ACC112 (cell line): ENCODE measurements around the gene SCUBE3.

ENCODE experiments used
- H2AFZ ChIP-seq: fragments of 200-600 bp; sonication (generic); one replicate; pipeline ENCODE4 v1.6.0; 2017; ENCODE audit warnings: antibody characterized with exemption, low read length; ENCODE audit not compliant: unreplicated experiment
- H3K27ac ChIP-seq: fragments of 200-600 bp; sonication (generic); 2 replicates; pipeline ENCODE4 v1.5.1; 2014; ENCODE audit warnings: low read depth, mild to moderate bottlenecking, antibody characterized with exemption, low read length, moderate library complexity
- H3K27me3 ChIP-seq: fragments of 200-600 bp; sonication (generic); 2 replicates; pipeline ENCODE4 v1.6.1; 2014; ENCODE audit warnings: mild to moderate bottlenecking, antibody characterized with exemption, low read length, moderate library complexity, mixed read lengths; ENCODE audit not compliant: insufficient read depth
- H3K36me3 ChIP-seq: fragments of 200-600 bp; sonication (generic); 2 replicates; pipeline ENCODE4 v1.6.1; 2016; ENCODE audit warnings: mild to moderate bottlenecking, antibody characterized with exemption, low read length, moderate library complexity, mixed read lengths; ENCODE audit not compliant: insufficient read depth
- H3K4me1 ChIP-seq: fragments of 200-600 bp; sonication (generic); one replicate; pipeline ENCODE4 v1.6.1; 2016; ENCODE audit warnings: low read length, mixed read lengths; ENCODE audit not compliant: insufficient read depth, unreplicated experiment, control insufficient read depth
- H3K4me3 ChIP-seq: fragments of 200-600 bp; sonication (generic); 2 replicates; pipeline ENCODE4 v1.5.1; 2014; ENCODE audit warnings: mild to moderate bottlenecking, low read depth, low read length
- H3K79me2 ChIP-seq: fragments of 200-600 bp; sonication (generic); one replicate; pipeline ENCODE4 v1.6.0; 2016; ENCODE audit warnings: low read length; ENCODE audit not compliant: control insufficient read depth, unreplicated experiment, insufficient read depth

SCUBE3 gene

DNA sequence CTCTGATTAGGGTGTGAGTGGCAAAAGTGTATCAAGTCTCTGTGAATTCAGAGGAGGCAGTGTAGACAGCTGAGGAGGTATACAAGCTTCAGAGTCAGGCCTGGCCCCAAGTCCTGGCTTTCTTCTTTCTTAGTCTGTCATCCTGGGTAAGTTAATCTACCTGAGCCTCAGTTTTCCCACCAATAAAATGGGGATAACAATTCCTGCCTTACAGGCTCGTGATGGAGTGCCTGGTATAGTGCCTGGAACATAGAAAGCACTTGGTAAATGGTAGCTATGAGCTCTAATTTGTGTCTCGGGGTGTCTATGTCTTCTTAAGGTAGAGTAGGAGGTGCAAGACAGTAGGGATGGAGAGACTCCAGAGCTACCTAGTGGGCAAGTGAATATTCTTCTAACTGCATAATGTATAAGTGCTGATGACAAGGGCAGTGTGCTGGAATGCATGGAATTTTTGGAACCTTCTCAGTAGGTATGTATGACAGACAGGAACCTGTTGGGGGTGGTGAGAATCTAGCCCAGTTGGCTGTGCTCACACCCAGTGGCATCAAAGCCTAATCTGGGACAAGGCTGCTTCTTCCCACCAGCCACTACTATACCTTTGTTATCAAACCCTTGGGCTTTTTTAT is 4.0 kb upstream of the SCUBE3 start:
- no peak overlapping the region for H3K27ac ChIP-seq
- peaks cover 15% of the 10 kb centered on the region for H3K27me3 ChIP-seq
- H2AFZ ChIP-seq: no peak overlapping the region
- H3K4me1 ChIP-seq: peaks cover 20% of the 10 kb centered on the region
- H3K4me3 ChIP-seq: no peak overlapping the region
- H3K79me2 ChIP-seq: no peaks in the 10 kb centered on the region
- H3K36me3 ChIP-seq: no peaks in the 10 kb centered on the region

DNA sequence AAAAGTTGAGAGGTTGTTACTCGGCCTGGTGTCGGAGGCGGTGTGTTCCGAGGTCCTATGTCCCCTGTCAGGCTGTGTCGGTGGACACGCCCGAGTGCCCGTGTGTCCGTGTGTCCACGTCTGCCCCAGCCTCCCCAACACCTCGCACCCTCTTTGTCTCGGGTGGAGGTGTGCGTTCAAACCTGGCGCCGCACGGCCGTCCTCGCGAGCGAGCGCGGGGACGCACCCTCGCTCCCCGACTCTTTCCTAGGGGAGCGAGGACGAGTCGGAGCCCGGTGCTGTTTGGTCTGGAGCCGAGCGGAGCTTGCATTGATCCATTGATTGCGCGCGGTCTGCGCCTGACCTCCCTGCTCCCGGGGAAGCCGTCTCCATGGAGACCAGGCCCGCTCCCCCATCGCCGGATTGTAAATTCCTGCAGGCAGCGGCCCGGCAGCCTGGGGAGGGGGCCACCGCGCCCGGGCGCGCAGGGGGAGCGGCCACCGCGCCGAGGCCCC is 411 bp upstream of the SCUBE3 start:
- Histone ChIP-seq H3K79me2 (peaks cover 12% of the 10 kb centered on the region), H3K27ac (no peak overlapping the region), H3K4me3 (peak overlapping the region; percentile 81), H3K27me3 (peaks cover 15% of the 10 kb centered on the region), H3K36me3 (no peaks in the 10 kb centered on the region), H3K4me1 (peaks cover 28% of the 10 kb centered on the region), H2AFZ (peak overlapping the region; percentile 60)

- no peaks in the 10 kb centered on the region for H3K36me3 ChIP-seq
- H2AFZ ChIP-seq: no peak overlapping the region
- no peak overlapping the region for H3K27ac ChIP-seq
- peaks cover 15% of the 10 kb centered on the region for H3K27me3 ChIP-seq
- H3K79me2 ChIP-seq: peaks cover 15% of the 10 kb centered on the region
- H3K4me3 ChIP-seq: peak overlapping the region; percentile 81
- H3K4me1 ChIP-seq: peaks cover 33% of the 10 kb centered on the region
Measured at GRCh38 chr6:35214869-35215664, 1.3 kb downstream of the SCUBE3 start.

GRCh38 chr6:35215665-35216411 is 2.1 kb downstream of the SCUBE3 start:
- H3K4me3 ChIP-seq: peak overlapping the region; percentile 81
- no peak overlapping the region for H3K27ac ChIP-seq
- peaks cover 15% of the 10 kb centered on the region for H3K27me3 ChIP-seq
- H3K79me2 ChIP-seq: peaks cover 15% of the 10 kb centered on the region
- peaks cover 33% of the 10 kb centered on the region for H3K4me1 ChIP-seq
- no peaks in the 10 kb centered on the region for H3K36me3 ChIP-seq
- no peak overlapping the region for H2AFZ ChIP-seq

DNA sequence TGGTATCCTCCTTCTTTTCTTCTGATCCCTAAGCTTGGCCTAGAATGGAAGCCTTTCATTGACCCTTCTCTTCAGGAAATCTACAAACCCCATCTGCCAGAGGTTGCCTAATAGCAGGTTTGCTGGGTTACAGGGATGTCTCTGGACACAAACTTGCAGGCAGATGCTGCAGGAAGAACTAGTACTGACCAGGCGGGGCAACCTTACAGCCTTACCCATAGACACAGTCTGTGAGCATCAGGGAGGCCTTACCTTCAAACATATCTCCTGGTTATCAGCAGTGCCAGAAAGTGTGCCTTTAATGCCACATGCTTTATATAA is 2.6 kb downstream of the SCUBE3 start:
- H3K27me3 ChIP-seq: peaks cover 15% of the 10 kb centered on the region
- H3K27ac ChIP-seq: no peak overlapping the region
- H3K79me2 ChIP-seq: peaks cover 15% of the 10 kb centered on the region
- no peak overlapping the region for H2AFZ ChIP-seq
- no peak overlapping the region; the same call in 1 of the 2 replicates for H3K4me3 ChIP-seq
- peaks cover 33% of the 10 kb centered on the region for H3K4me1 ChIP-seq
- H3K36me3 ChIP-seq: no peaks in the 10 kb centered on the region

DNA sequence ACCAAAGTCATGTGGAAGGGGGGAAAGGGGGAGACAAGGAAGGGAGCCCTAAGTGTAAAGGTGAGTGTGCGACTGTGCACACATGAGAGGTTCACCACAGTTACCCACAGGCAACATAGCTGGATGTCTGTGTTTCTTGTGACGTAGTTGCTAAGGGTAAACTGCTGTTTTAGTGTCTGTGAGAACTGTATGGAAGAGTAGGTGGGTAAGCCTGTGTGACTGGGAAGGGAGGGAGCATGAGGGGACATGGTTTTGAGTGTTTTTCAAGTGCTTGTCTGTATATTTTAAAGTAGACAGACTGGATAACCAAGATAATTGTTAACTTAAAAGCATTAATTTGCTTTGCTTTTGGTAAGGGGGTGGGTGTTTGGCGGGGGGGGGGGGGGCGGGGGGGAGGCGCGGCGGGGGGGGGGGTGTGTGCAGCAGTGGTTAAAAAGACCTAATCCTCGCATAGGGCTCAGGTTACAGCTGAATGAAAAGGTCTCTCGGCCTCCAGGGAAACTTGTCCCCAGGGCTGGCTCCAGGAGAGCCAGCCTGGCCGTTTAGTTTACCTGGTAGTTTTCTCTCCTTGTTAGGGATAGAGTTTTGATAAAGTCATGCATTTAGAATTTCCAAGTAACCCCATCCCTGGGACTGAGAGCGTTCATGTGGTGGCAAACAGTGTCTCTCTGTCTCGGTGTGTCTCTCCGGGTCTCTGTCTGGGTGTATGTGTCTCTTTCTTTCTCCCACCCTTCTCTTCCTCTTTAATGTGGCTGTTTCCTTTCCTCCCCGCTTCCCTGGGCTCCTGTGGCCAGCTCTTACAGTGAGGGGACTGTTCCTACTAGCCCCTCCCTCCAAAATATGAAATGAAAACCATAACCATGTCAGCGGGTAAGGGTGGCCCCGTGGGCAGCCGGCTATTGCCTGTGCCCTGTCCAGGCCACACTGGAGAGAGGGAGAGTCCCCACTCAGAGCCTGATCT is 3.4 kb downstream of the SCUBE3 start:
- Histone ChIP-seq H3K79me2 (peaks cover 15% of the 10 kb centered on the region), H3K4me3 (peak overlapping the region; percentile 23; the same call in 1 of the 2 replicates), H3K27ac (no peak overlapping the region), H2AFZ (no peak overlapping the region), H3K27me3 (peaks cover 14% of the 10 kb centered on the region), H3K4me1 (peaks cover 33% of the 10 kb centered on the region), H3K36me3 (no peaks in the 10 kb centered on the region)

DNA sequence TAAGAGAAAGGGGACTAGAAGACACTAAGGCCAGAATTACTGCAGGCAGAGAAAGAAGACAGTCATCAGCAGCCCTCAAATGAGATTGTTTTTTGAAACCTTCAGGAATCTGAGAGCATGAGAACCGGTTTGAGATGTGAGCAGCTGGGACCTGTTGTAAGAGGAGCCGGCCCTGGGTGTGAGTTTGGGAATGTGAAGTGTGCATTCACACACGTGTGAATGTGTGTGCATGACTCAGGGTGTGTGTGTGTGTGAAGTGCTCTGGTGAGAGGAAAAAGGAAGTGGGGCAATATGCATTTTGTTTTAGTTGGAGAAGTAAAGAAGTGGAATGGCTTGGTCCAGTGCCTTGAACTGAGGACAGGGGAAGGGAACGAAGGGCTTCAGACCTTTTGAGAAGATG is 4.3 kb downstream of the SCUBE3 start:
- Histone ChIP-seq H3K79me2 (peaks cover 15% of the 10 kb centered on the region), H2AFZ (no peak overlapping the region), H3K27ac (no peak overlapping the region), H3K27me3 (peaks cover 5% of the 10 kb centered on the region), H3K36me3 (no peaks in the 10 kb centered on the region), H3K4me3 (no peak overlapping the region), H3K4me1 (peaks cover 29% of the 10 kb centered on the region)

DNA sequence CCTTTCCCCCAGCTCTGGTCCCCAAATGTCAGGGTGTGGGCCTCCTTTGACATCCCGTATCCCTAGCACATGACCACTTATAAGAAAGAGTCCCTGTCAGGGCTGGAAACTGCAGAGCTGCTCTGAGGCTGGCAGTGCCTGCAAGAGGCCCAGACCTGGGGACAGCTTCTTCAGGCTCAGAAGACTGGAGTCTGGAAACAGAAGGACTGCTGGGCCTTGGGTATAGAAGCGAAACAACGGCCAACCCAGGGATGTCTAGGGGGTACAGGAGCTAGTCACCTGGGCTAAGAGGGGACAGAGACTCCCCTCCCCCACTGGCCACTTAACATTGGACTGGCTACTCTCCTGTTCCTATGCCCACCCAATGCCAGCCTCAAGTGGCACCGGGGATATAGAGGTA is 4.7 kb downstream of the SCUBE3 start:
- peaks cover 15% of the 10 kb centered on the region for H3K79me2 ChIP-seq
- no peak overlapping the region for H3K4me3 ChIP-seq
- H3K27me3 ChIP-seq: peaks cover under 1% of the 10 kb centered on the region; the same call in 1 of the 2 replicates

DNA sequence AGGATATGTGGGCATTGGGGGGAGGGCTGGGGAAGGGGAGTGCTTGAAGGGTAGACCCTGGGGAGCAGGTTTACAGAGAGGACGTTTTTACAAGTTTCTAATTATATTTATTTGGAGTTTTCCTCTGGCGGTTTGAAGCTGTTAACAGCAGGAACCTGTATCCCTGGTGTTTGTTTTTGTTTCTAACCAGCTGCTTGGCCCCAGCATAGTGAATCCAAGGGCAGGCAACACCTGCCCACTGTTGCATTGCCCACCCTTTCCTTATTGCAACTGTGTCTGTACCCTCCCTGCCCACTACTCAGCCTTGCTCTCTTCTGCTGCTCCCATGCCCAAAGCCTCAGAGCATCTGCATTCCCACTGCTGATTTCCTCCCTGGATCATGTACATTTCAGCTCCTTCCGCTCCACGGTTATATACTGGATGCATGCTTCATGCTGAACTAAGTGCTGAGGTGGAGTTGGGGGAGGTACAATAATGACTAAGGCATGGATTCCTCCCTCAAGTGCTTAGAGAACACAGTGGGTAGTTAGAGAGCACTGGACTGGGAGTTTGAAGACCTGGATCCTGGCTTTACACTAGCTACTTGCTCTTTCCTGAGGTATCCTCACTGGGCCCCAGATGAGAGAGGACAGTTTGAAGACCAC is 6.0 kb downstream of the SCUBE3 start:
- Histone ChIP-seq H3K36me3 (no peaks in the 10 kb centered on the region), H3K27me3 (no peaks in the 10 kb centered on the region), H3K4me3 (no peak overlapping the region), H3K4me1 (peaks cover 25% of the 10 kb centered on the region), H3K27ac (no peak overlapping the region), H3K79me2 (peaks cover 22% of the 10 kb centered on the region), H2AFZ (no peak overlapping the region)

More for the DNA sequence above, 4.7 kb downstream of the SCUBE3 start:
- H2AFZ ChIP-seq: no peak overlapping the region
- H3K27ac ChIP-seq: no peak overlapping the region
- H3K36me3 ChIP-seq: no peaks in the 10 kb centered on the region
- peaks cover 25% of the 10 kb centered on the region for H3K4me1 ChIP-seq
